Trophoblast cell (in vitro differentiated cells and primary cell): ENCODE results near the gene CR1L.

Experiments used
- DNase-seq, 2 donors: peaks; one replicate each; pipeline ENCODE4 v3.0.0-alpha.2; 2016
- H2AFZ ChIP-seq: 2 replicates; pipeline ENCODE4 v1.6.1; 2013; ENCODE audit warnings: low read length, moderate library complexity, mild to moderate bottlenecking; ENCODE audit not compliant: insufficient read depth, poor library complexity
- H2AK5ac ChIP-seq: 2 replicates; pipeline ENCODE4 v1.6.1; 2013; ENCODE audit warnings: mild to moderate bottlenecking, low read length
- H2BK120ac ChIP-seq: 2 replicates; pipeline ENCODE4 v1.6.1; 2013; ENCODE audit warnings: low read length, mild to moderate bottlenecking, moderate library complexity; ENCODE audit not compliant: insufficient read depth, poor library complexity
- H2BK12ac ChIP-seq: 2 replicates; pipeline ENCODE4 v1.6.1; 2013; ENCODE audit warnings: mild to moderate bottlenecking, low read length, moderate library complexity
- H2BK5ac ChIP-seq: 2 replicates; pipeline ENCODE4 v1.6.1; 2013; ENCODE audit warnings: low read length, low read depth, moderate library complexity, mild to moderate bottlenecking; ENCODE audit not compliant: poor library complexity
- H3K14ac ChIP-seq: 2 replicates; pipeline ENCODE4 v1.6.1; 2013; ENCODE audit warnings: mild to moderate bottlenecking, low read length
- H3K18ac ChIP-seq: 2 replicates; pipeline ENCODE4 v1.6.1; 2013; ENCODE audit warnings: mild to moderate bottlenecking, low read length
- H3K23ac ChIP-seq: 2 replicates; pipeline ENCODE4 v1.6.1; 2013; ENCODE audit warnings: low read length
- H3K27ac ChIP-seq: 2 replicates; pipeline ENCODE4 v1.5.1; 2013; ENCODE audit warnings: low read depth, mild to moderate bottlenecking, inconsistent platforms, low read length, moderate library complexity
- H3K27me3 ChIP-seq: 2 replicates; pipeline ENCODE4 v1.6.1; 2013; ENCODE audit warnings: inconsistent platforms, mild to moderate bottlenecking, low read length, moderate library complexity; ENCODE audit not compliant: insufficient read depth
- H3K36me3 ChIP-seq, 2 experiments: 1 replicate in 1 of 2; 2 replicates in 1 of 2; pipeline ENCODE4 v1.6.1; 2013; ENCODE audit warnings: low read length in 2 of 2, mild to moderate bottlenecking in 2 of 2, moderate library complexity in 1 of 2; ENCODE audit not compliant: insufficient read depth in 2 of 2, control insufficient read depth in 1 of 2
- H3K4ac ChIP-seq: 2 replicates; pipeline ENCODE4 v1.6.1; 2013; ENCODE audit warnings: low read depth, mild to moderate bottlenecking, low read length, moderate library complexity
- H3K4me1 ChIP-seq, 2 experiments: 1 replicate in 1 of 2; 2 replicates in 1 of 2; pipeline ENCODE4 v1.6.1; 2013; ENCODE audit warnings: low read length in 2 of 2, mild to moderate bottlenecking in 2 of 2, moderate library complexity in 1 of 2; ENCODE audit not compliant: insufficient read depth in 2 of 2, control insufficient read depth in 1 of 2
- H3K4me2 ChIP-seq: 2 replicates; pipeline ENCODE4 v1.6.1; 2013; ENCODE audit warnings: inconsistent platforms, mild to moderate bottlenecking, low read length, moderate library complexity
- H3K4me3 ChIP-seq: 2 replicates; pipeline ENCODE4 v1.5.1; 2013; ENCODE audit warnings: mild to moderate bottlenecking, low read depth, low read length, inconsistent platforms
- H3K79me1 ChIP-seq: one replicate; pipeline ENCODE4 v1.6.1; 2013; ENCODE audit warnings: low read length
- H3K79me2 ChIP-seq: 2 replicates; pipeline ENCODE4 v1.6.1; 2013; ENCODE audit warnings: low read length, mild to moderate bottlenecking; ENCODE audit not compliant: control insufficient read depth, insufficient read depth, poor library complexity
- H3K9ac ChIP-seq: 2 replicates; pipeline ENCODE4 v1.6.1; 2013; ENCODE audit warnings: mild to moderate bottlenecking, low read length
- H3K9me3 ChIP-seq: 2 replicates; pipeline ENCODE4 v1.6.1; 2013; ENCODE audit warnings: low read depth, mild to moderate bottlenecking, control low read depth, inconsistent platforms, low read length; ENCODE audit not compliant: insufficient read depth
- H4K12ac ChIP-seq: 2 replicates; pipeline ENCODE4 v1.6.1; 2013; ENCODE audit warnings: low read depth, mild to moderate bottlenecking, low read length, moderate library complexity
- H4K8ac ChIP-seq: 2 replicates; pipeline ENCODE4 v1.6.1; 2013; ENCODE audit warnings: low read depth, mild to moderate bottlenecking, low read length, moderate library complexity
- H4K91ac ChIP-seq: one replicate; pipeline ENCODE4 v1.6.1; 2013; ENCODE audit warnings: low read depth, mild to moderate bottlenecking, low read length, moderate library complexity
- WGBS: extraction: QIAGEN DNeasy Blood & Tissue Kit; methylation state at CpG from one replicate; pipeline ENCODE4 v1.1.7; 2013; ENCODE audit warnings: missing lambda C conversion rate; ENCODE audit not compliant: insufficient read length, insufficient coverage; ENCODE audit errors: extremely low coverage; 5-methylcytosine and 5-hydroxymethylcytosine counted together

Gene CR1L

DNA sequence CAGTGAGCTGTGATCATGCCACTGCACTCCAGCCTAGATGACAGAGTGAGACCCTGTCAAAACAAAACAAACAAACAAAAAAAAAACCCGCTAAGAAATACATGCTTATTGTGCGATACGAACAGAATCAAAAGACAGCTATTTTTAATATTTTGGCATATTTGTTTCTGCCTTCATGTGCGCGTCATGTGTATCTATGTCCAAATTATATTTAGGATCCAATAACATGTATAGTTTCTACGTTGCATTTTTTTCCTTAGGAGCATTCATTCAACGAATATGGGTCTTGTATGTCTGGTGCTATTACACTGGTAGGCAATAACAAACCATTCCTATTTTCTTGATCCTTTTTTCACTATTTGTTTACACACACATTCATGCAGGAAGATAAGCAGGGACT, 108.7 kb downstream of the CR1L start:
- no peak overlapping the region for H4K8ac ChIP-seq
- H3K4me2 ChIP-seq: peak overlapping the region; percentile 65
- H4K91ac ChIP-seq: no peak overlapping the region
- no peak overlapping the region for H2BK5ac ChIP-seq
- no peak overlapping the region for H4K12ac ChIP-seq
- peaks cover 3 to 14% of the 10 kb centered on the region in 2 experiments for H3K4me1 ChIP-seq
- H3K79me2 ChIP-seq: peaks cover 17% of the 10 kb centered on the region
- H3K4me3 ChIP-seq: no peak overlapping the region
- H3K14ac ChIP-seq: no peak overlapping the region
- peak overlapping the region; percentile 90 for H3K4ac ChIP-seq
- DNase-seq: no peak
- H3K18ac ChIP-seq: no peak overlapping the region
- H2AFZ ChIP-seq: no peak overlapping the region
- H2BK120ac ChIP-seq: no peak overlapping the region
- no CpG with 5 or more reads among the region's 7 CpGs for WGBS
- H3K9me3 ChIP-seq: no peaks in the 10 kb centered on the region
- no peak overlapping the region for H2BK12ac ChIP-seq
- no peaks in the 10 kb centered on the region for H3K36me3 ChIP-seq
- H3K27me3 ChIP-seq: no peaks in the 10 kb centered on the region
- H3K27ac ChIP-seq: no peak overlapping the region
- no peak overlapping the region for H3K23ac ChIP-seq
- H3K79me1 ChIP-seq: peaks cover 14% of the 10 kb centered on the region
- H3K9ac ChIP-seq: no peak overlapping the region
- H2AK5ac ChIP-seq: no peak overlapping the region

DNA sequence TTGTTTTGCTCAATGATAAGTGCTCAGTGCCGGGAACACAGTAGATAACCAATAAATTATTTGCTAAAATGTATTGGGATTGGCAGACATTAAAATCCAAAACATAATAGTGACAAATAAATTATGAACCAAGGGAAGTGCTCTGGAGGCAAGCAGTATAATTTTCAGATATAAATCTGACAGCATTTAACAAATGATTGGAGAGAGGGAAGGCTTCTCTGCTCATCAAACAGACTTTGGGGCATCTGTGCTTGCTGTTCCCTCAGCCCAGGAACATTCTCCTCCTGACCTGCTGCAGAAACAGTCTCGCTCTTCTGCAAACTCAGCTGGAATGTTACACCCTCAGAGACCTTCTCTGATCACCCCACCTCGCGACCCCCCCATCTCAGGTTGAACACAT, 109.1 kb downstream of the CR1L start:
- Histone ChIP-seq H3K79me1 (peaks cover 14% of the 10 kb centered on the region), H3K18ac (no peak overlapping the region), H3K4me2 (peak overlapping the region; percentile 24), H3K4ac (peak overlapping the region; percentile 8), H2BK5ac (no peak overlapping the region), H2BK12ac (no peak overlapping the region), H3K4me3 (no peak overlapping the region), H3K79me2 (peaks cover 17% of the 10 kb centered on the region), H4K91ac (no peak overlapping the region), H3K9me3 (no peaks in the 10 kb centered on the region), H3K14ac (no peak overlapping the region), H2AK5ac (no peak overlapping the region), H2AFZ (no peak overlapping the region), H3K36me3 (peaks cover 0 to under 1% of the 10 kb centered on the region in 2 experiments), H3K9ac (no peak overlapping the region), H4K8ac (no peak overlapping the region), H4K12ac (no peak overlapping the region), H3K27me3 (no peaks in the 10 kb centered on the region), H3K23ac (no peak overlapping the region), H3K4me1 (peaks cover 3 to 14% of the 10 kb centered on the region in 2 experiments), H3K27ac (no peak overlapping the region), H2BK120ac (no peak overlapping the region)
- no CpG with 5 or more reads among the region's 4 CpGs for WGBS
- DNase-seq: no peak

DNA sequence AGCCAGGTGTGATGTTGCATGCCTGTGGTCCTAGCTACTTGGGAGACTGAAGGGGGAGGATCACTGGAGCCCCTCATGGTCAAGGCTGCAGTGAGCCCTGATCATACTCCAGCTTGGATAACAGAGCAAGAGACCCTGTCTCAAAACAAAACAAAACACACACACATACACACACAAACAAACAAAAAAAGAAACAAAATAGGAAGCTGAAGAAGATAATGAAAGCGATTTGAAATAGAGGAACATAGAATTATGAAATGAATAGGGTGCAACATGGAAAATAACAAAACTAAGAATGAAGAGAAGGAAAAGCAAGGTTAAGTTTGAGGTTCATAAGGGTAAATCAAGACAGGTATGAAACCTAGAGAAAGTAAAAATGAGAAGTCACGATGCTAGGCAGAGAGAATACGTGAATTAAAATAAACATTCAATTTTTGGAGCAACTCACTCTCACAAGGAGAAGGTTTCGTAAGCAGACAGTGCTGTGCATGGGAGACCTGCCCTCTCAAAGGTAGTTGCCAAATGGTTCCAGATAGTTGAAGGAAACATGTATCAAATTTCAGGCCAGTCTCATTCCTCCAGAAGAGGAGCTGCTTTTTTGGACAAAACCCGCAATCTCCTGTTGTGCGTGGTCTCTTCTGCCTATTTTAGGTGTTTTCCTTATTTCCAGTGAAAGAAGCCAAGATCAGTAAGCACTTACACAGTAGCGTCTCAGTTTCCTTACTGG, 110.2 kb downstream of the CR1L start:
- Histone ChIP-seq H3K9ac (no peak overlapping the region), H2BK120ac (no peak overlapping the region), H3K18ac (no peak overlapping the region), H2BK5ac (no peak overlapping the region), H3K4me2 (no peak overlapping the region), H3K79me1 (peaks cover 14% of the 10 kb centered on the region), H4K91ac (no peak overlapping the region), H3K4ac (peak overlapping the region; percentile 93), H2AK5ac (no peak overlapping the region), H2AFZ (no peak overlapping the region), H3K23ac (no peak overlapping the region), H3K14ac (no peak overlapping the region), H3K36me3 (peaks cover 3 to 6% of the 10 kb centered on the region in 2 experiments), H3K4me3 (no peak overlapping the region), H2BK12ac (no peak overlapping the region), H3K27ac (no peak overlapping the region), H3K79me2 (peaks cover 17% of the 10 kb centered on the region), H4K12ac (no peak overlapping the region), H4K8ac (no peak overlapping the region), H3K27me3 (no peaks in the 10 kb centered on the region), H3K4me1 (peaks cover 3 to 14% of the 10 kb centered on the region in 2 experiments), H3K9me3 (no peaks in the 10 kb centered on the region)
- WGBS: no CpG with 5 or more reads among the region's 7 CpGs
- DNase-seq: no peak

DNA sequence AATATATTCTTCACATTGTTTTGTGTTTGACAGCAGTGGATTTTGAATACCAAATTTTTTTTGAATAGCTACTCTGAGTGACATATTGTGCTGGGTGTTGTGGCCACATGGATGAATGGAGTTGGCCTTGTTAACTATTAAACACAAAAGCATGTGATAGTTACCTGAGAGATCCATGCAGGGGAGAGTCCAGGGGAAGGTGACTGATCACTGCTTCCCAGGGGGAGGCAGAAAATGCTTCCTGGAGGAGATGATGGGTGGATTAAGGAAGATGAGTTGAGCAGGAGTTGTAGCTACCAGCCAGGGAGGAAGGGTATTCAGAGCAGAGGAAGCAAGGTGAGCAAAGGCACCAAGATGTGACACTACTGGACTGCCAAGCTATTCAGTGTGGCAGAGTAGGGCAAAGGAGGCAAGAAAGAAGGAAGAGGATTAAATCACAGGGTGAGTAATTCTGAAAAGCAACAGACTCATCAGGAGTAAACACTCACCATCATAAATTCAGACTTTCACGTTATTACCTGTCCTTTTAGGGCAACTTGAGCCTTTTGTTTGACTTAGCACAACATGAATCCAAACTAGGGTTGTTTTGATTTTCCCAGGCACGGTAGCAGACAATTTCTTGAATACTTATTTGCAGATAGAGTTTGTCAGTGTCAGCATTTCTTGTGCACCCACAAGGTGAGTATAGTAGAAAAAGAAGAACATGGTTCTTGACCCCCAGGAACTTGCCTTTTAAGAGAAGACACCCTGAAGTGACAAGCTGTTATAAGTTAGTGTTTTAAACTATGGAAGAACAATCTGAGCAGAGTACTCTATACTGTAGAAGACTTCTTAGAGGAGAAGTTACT, 111.1 kb downstream of the CR1L start:
- no CpG with 5 or more reads among the region's 2 CpGs for WGBS
- Histone ChIP-seq H3K79me2 (peaks cover 17% of the 10 kb centered on the region), H3K9ac (no peak overlapping the region), H3K36me3 (peaks cover 7 to 9% of the 10 kb centered on the region in 2 experiments), H3K4me1 (peaks cover 3 to 14% of the 10 kb centered on the region in 2 experiments), H4K12ac (no peak overlapping the region), H3K23ac (no peak overlapping the region), H4K8ac (no peak overlapping the region), H3K27ac (no peak overlapping the region), H2AFZ (no peak overlapping the region), H3K9me3 (no peaks in the 10 kb centered on the region), H3K79me1 (peaks cover 14% of the 10 kb centered on the region), H3K4me3 (no peak overlapping the region), H2BK5ac (no peak overlapping the region), H2BK120ac (no peak overlapping the region), H3K4me2 (no peak overlapping the region), H3K4ac (peak overlapping the region; percentile 28), H2BK12ac (no peak overlapping the region), H3K14ac (no peak overlapping the region), H4K91ac (no peak overlapping the region), H3K27me3 (no peaks in the 10 kb centered on the region), H2AK5ac (no peak overlapping the region), H3K18ac (no peak overlapping the region)
- no peak for DNase-seq
